AG04449 (cell line): ENCODE results near the gene ZBTB4.

Source experiments
- CTCF ChIA-PET: fragments of 350-600 bp; formaldehyde crosslinking; extraction: SDS; loops from one replicate; lab custom pipeline; 2021; ENCODE audit warnings: antibody characterized with exemption; lab: Yijun Ruan, JAX
- POLR2A ChIA-PET: fragments of 400-600, 350-600 bp; formaldehyde crosslinking; extraction: SDS; loops from one replicate; lab custom pipeline; 2020; ENCODE audit warnings: antibody characterized with exemption, inconsistent platforms; lab: Yijun Ruan, JAX
- DNase-seq: peaks from one replicate; pipeline ENCODE4 v3.0.0-alpha.2; 2010; ENCODE audit warnings: low read depth, low spot score
- H3K4me3 ChIP-seq: 2 replicates; pipeline ENCODE4 v1.5.1; 2011; ENCODE audit warnings: low read depth, mild to moderate bottlenecking, control low read depth, low read length
- TF ChIP-seq, protein P1 (sequence below): IDR thresholded peaks from one replicate; pipeline ENCODE4 v1.5.1; 2011; ENCODE audit warnings: mild to moderate bottlenecking, moderate library complexity, low read length, control low read depth, inconsistent platforms; ENCODE audit not compliant: insufficient read depth; ENCODE audit errors: missing control alignments

The ZBTB4 gene

DNA sequence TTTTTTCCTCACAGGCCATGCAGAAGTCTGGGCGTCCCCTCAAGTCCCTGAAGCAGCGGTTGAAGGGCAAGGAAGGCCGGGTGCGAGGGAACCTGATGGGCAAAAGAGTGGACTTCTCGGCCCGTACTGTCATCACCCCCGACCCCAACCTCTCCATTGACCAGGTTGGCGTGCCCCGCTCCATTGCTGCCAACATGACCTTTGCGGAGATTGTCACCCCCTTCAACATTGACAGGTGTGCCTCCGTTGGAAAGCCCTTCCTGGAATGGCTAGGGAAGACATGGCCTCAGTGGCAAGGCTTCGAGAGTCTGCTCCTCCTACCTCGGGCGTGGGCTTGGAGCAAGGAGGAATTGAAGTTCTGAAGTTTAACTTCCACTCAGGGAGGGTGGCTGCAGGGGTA is 18.2 kb upstream of the ZBTB4 start:
- DNase-seq: no peak
- CTCF ChIA-PET: interaction anchor here (1.1 to 6.5 kb wide), 4 partner anchors 12 to 63 kb away, joined by 3 to 48 read pairs (median 6); no protein-coding TSS in a partner anchor
- TF ChIP-seq, protein P1, sequence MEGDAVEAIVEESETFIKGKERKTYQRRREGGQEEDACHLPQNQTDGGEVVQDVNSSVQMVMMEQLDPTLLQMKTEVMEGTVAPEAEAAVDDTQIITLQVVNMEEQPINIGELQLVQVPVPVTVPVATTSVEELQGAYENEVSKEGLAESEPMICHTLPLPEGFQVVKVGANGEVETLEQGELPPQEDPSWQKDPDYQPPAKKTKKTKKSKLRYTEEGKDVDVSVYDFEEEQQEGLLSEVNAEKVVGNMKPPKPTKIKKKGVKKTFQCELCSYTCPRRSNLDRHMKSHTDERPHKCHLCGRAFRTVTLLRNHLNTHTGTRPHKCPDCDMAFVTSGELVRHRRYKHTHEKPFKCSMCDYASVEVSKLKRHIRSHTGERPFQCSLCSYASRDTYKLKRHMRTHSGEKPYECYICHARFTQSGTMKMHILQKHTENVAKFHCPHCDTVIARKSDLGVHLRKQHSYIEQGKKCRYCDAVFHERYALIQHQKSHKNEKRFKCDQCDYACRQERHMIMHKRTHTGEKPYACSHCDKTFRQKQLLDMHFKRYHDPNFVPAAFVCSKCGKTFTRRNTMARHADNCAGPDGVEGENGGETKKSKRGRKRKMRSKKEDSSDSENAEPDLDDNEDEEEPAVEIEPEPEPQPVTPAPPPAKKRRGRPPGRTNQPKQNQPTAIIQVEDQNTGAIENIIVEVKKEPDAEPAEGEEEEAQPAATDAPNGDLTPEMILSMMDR: no peak
- POLR2A ChIA-PET: no interaction called here
- no peak overlapping the region for H3K4me3 ChIP-seq

GRCh38 chr17:7497228-7497627 is 17.8 kb upstream of the ZBTB4 start:
- ChIA-PET POLR2A (no interaction called here), CTCF (interaction anchor here (1.1 to 6.5 kb wide), 4 partner anchors 12 to 63 kb away, joined by 3 to 48 read pairs (median 6); no protein-coding TSS in a partner anchor)
- H3K4me3 ChIP-seq: no peak overlapping the region
- no peak for DNase-seq
- TF ChIP-seq, protein P1: no peak

- H3K4me3 ChIP-seq: no peak overlapping the region
- POLR2A ChIA-PET: no interaction called here
- TF ChIP-seq, protein P1: no peak
- no peak for DNase-seq
- CTCF ChIA-PET: interaction anchor here (1.0 to 6.5 kb wide), 6 partner anchors 11 to 65 kb away, joined by 3 to 48 read pairs (median 4); partner anchors contain the start of gene SENP3
These were observed 17.2 kb upstream of the ZBTB4 start for GRCh38 chr17:7496470-7497183.

DNA sequence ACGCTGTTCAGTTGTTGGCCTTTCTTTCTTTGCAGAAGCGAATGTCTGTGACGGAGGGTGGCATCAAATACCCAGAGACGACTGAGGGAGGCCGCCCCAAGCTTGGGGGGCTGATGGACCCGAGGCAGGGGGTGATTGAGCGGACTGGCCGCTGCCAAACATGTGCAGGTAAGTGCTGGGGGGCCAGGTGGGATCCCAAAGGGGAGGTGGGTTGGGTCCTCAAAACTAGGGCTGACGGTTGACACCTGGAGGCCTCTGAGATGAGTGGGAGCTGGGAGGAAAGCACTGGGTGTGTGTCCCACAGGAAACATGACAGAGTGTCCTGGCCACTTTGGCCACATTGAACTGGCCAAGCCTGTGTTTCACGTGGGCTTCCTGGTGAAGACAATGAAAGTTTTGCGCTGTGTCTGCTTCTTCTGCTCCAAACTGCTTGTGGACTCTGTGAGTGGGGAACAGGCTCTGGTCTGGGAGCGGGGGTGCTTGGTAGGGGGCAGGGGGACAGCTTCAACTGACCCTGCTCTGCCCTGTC is 16.5 kb upstream of the ZBTB4 start:
- CTCF ChIA-PET: interaction anchor here (0.7 to 6.5 kb wide), 4 partner anchors 12 to 65 kb away, joined by 3 to 48 read pairs (median 4); partner anchors contain the start of genes POLR2A and SENP3
- POLR2A ChIA-PET: no interaction called here
- TF ChIP-seq, protein P1: no peak

GRCh38 chr17:7493941-7494340 is 14.5 kb upstream of the ZBTB4 start:
- H3K4me3 ChIP-seq: no peak overlapping the region
- TF ChIP-seq, protein P1: no peak
- no peak for DNase-seq
- ChIA-PET POLR2A (no interaction called here), CTCF (interaction anchor here (0.9 to 6.5 kb wide), 3 partner anchors 21 to 68 kb away, joined by 3 to 48 read pairs (median 3); partner anchors contain the start of gene SENP3)

More for the DNA sequence above, 16.5 kb upstream of the ZBTB4 start:
- no peak for DNase-seq
- H3K4me3 ChIP-seq: no peak overlapping the region

GRCh38 chr17:7491583-7491982 is 12.2 kb upstream of the ZBTB4 start:
- no peak for DNase-seq
- ChIA-PET POLR2A (no interaction called here), CTCF (interaction anchor here (1.4 to 1.9 kb wide), 3 partner anchors 23 to 196 kb away, joined by 3 to 7 read pairs (median 7); partner anchors contain the start of gene TP53)
- TF ChIP-seq, protein P1: no peak
- H3K4me3 ChIP-seq: no peak overlapping the region
